Caco-2 (cell line): ENCODE measurements around the gene ANGPTL2. TPM values are rescaled to one million over a fixed set of nuclear protein-coding genes. Genes with fewer than 3 reads are reported as not detected.

Experiments used
- BruUV-seq: library from RNA; stranded (reverse); fragments of 400-500 nt; replicated peaks from 2 replicates; lab custom pipeline; 2021; lab: Mats Ljungman, UMichigan
- CTCF ChIA-PET: fragments of 300-600 bp; sonication (Branson Sonifier 250); formaldehyde crosslinking; loops from one replicate; lab custom pipeline; 2022; ENCODE audit warnings: antibody characterized with exemption; lab: Charles Lee
- POLR2A ChIA-PET: fragments of 300-600 bp; sonication (Branson Sonifier 250); formaldehyde crosslinking; loops from one replicate; lab custom pipeline; 2022; ENCODE audit warnings: antibody characterized with exemption; lab: Charles Lee
- DNase-seq, 2 experiments: peaks; one replicate each; pipeline versions ENCODE4 v3.0.0 to v3.0.0-alpha.2; 2020 to 2022
- H3K27me3 ChIP-seq: replicated peaks from 2 replicates; pipeline ENCODE4 v1.6.0; 2011; ENCODE audit warnings: low read length; ENCODE audit not compliant: control insufficient read depth, insufficient read depth
- H3K36me3 ChIP-seq: 2 replicates; pipeline ENCODE4 v1.5.1; 2011; ENCODE audit warnings: low read length; ENCODE audit not compliant: control insufficient read depth, insufficient read depth
- H3K4me1 ChIP-seq: fragments of 250-450 bp; sonication (Bioruptor Pico); 2 replicates; pipeline ENCODE4 v1.5.1; 2020; ENCODE audit warnings: mild to moderate bottlenecking
- H3K4me3 ChIP-seq: 2 replicates; pipeline ENCODE4 v1.5.1; 2011; ENCODE audit warnings: low read depth, mild to moderate bottlenecking, control low read depth, low read length
- H3K9me3 ChIP-seq: fragments of 250-450 bp; sonication (Bioruptor Pico); 2 replicates; pipeline ENCODE4 v1.5.1; 2020; ENCODE audit warnings: mild to moderate bottlenecking, moderate library complexity
- H3K27ac Mint-ChIP-seq: one replicate; pipeline ENCODE4 v1.8.0; 2022; ENCODE audit warnings: mixed read lengths; ENCODE audit not compliant: unreplicated experiment
- H3K27me3 Mint-ChIP-seq: one replicate; pipeline ENCODE4 v1.8.0; 2022; ENCODE audit warnings: mixed read lengths; ENCODE audit not compliant: insufficient read depth, unreplicated experiment
- H3K36me3 Mint-ChIP-seq: one replicate; pipeline ENCODE4 v1.8.0; 2022; ENCODE audit warnings: mild to moderate bottlenecking, mixed read lengths; ENCODE audit not compliant: insufficient read depth, unreplicated experiment
- H3K4me1 Mint-ChIP-seq: one replicate; pipeline ENCODE4 v1.8.0; 2022; ENCODE audit warnings: low read depth, mixed read lengths; ENCODE audit not compliant: unreplicated experiment
- H3K4me3 Mint-ChIP-seq: one replicate; pipeline ENCODE4 v1.8.0; 2022; ENCODE audit warnings: mild to moderate bottlenecking, moderate library complexity, mixed read lengths; ENCODE audit not compliant: unreplicated experiment
- H3K9me3 Mint-ChIP-seq: one replicate; pipeline ENCODE4 v1.8.0; 2022; ENCODE audit warnings: mixed read lengths; ENCODE audit not compliant: unreplicated experiment
- intact Hi-C: fragments of 100-400 bp; cut with micrococcal nuclease; formaldehyde crosslinking; loops from one replicate; pipeline ENCODE4 v1.10.0; 2022; ENCODE audit not compliant: unreplicated experiment
- total RNA-seq: library from RNA; stranded (reverse); gene quantifications from 2 replicates; pipeline ENCODE4 v1.2.3, GENCODE V29; 2022
- TF ChIP-seq, protein P1 (sequence below), 2 experiments: fragments of 200-600 bp in 1 of 2; IDR thresholded peaks; 1 replicate in 1 of 2; 2 replicates in 1 of 2; pipeline versions ENCODE4 v1.5.1 to v1.8.0; 2011 to 2022; ENCODE audit warnings: antibody characterized with exemption in 1 of 2, control low read depth in 1 of 2, inconsistent platforms in 1 of 2, low read depth in 1 of 2, low read length in 1 of 2, mild to moderate bottlenecking in 1 of 2, moderate library complexity in 1 of 2; ENCODE audit not compliant: insufficient read depth in 1 of 2, severe bottlenecking in 1 of 2, unreplicated experiment in 1 of 2

ANGPTL2 gene
- total RNA-seq, 1 experiment from 2014 or later = not detected

DNA sequence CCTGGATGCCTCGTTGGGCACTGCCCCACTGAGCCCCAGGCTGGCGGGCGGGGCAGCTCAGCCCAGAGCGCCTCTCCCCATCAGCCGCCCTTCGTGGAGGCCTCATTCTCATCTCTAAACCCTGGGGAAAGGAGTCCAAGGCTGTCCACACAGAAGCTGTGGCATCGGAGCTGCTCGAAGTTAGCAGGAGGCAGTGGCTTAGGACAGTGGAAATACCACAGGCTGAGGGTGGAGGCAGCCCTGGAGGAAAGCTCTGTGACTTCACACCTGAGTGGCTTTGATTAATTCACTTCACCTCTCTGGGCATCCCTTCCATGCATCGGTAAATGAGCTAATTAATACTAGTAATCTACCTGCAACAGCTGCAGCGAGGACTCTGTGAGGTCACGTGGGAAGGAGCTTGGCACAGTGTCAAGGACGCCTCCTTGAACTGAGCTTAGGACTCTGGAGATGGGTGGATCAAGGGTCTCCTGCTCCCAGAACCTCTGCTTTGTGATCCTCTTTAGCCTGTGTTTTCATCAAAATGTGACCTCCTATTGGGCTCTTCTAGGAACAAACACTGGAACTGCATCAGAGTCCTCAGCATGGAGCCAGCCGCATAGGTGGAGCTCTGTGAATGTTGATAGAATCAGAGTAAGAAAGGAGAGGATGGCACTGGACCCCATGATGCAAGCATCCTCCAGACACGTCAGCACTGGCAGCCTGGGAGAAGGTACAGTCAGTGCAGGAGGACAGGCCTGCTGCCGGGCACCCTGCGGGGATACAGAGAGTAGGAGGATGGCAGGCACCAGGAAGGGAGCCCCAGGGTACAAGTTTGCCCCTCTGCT lies 842 bp upstream of the ANGPTL2 start:
- Mint-ChIP-seq H3K9me3 (no peaks in the 10 kb centered on the region), H3K27me3 (no peaks in the 10 kb centered on the region), H3K4me3 (no peak overlapping the region), H3K36me3 (peaks cover 14% of the 10 kb centered on the region), H3K27ac (no peak overlapping the region), H3K4me1 (peaks cover 19% of the 10 kb centered on the region)
- Histone ChIP-seq H3K36me3 (no peaks in the 10 kb centered on the region; the same call in 1 of the 2 replicates), H3K4me1 (peaks cover 9% of the 10 kb centered on the region), H3K27me3 (no peaks in the 10 kb centered on the region), H3K4me3 (no peak overlapping the region), H3K9me3 (no peaks in the 10 kb centered on the region)
- no peak for DNase-seq
- BruUV-seq = no TSS peak
- CTCF ChIA-PET = interaction anchor here (1.0 kb wide), 1 partner anchor 184 kb away, joined by 3 read pairs; no protein-coding TSS in a partner anchor
- POLR2A ChIA-PET = no interaction called here
- TF ChIP-seq, protein P1, sequence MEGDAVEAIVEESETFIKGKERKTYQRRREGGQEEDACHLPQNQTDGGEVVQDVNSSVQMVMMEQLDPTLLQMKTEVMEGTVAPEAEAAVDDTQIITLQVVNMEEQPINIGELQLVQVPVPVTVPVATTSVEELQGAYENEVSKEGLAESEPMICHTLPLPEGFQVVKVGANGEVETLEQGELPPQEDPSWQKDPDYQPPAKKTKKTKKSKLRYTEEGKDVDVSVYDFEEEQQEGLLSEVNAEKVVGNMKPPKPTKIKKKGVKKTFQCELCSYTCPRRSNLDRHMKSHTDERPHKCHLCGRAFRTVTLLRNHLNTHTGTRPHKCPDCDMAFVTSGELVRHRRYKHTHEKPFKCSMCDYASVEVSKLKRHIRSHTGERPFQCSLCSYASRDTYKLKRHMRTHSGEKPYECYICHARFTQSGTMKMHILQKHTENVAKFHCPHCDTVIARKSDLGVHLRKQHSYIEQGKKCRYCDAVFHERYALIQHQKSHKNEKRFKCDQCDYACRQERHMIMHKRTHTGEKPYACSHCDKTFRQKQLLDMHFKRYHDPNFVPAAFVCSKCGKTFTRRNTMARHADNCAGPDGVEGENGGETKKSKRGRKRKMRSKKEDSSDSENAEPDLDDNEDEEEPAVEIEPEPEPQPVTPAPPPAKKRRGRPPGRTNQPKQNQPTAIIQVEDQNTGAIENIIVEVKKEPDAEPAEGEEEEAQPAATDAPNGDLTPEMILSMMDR (IDR thresholded peaks at IDR 0.05; ENCODE audit: insufficient read depth in 1 of 2, low read depth in 1 of 2, low read length in 1 of 2, severe bottlenecking in 1 of 2, unreplicated experiment in 1 of 2) = no peak
- intact Hi-C loops = loop anchor here (5.0 kb wide), 1 partner anchor 421 kb away; no protein-coding TSS in a partner anchor

DNA sequence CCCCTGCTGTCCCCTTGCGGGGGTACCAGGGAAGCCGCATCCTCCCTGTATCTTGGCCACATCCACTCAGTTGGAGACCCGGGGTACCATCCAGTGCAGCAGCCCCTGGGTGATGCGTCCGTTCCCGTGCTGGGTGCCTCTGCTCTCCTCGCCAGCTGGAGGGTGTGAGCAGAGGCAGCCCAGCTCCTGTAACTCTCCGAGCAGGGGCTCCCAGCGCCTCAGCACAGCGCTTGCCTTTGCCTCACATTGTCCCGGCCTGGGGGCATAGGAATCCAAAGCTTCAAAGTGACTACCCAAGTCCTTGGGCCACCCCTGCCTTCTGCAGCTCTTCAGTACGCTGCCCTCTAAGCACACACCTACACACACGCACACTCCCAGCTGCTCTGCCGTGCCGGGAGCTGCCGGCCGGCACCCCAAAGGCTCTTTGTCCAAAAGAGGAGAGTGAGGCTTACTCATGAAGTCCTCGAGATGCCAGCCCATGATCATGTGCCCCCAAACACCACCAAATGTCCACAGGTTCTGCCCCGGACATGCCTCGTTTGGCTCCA lies 733 bp downstream of the ANGPTL2 start:
- Histone ChIP-seq H3K36me3 (no peaks in the 10 kb centered on the region; the same call in 1 of the 2 replicates), H3K9me3 (no peaks in the 10 kb centered on the region), H3K27me3 (no peaks in the 10 kb centered on the region), H3K4me3 (no peak overlapping the region), H3K4me1 (peaks cover 7% of the 10 kb centered on the region; the same call in 1 of the 2 replicates)
- TF ChIP-seq, protein P1 (IDR thresholded peaks at IDR 0.05; ENCODE audit: insufficient read depth in 1 of 2, low read depth in 1 of 2, low read length in 1 of 2, severe bottlenecking in 1 of 2, unreplicated experiment in 1 of 2) = no peak
- BruUV-seq = no TSS peak
- H3K4me3 Mint-ChIP-seq = no peak overlapping the region
- ChIA-PET POLR2A (no interaction called here), CTCF (no interaction called here)
- intact Hi-C loops = loop anchor here (5.0 kb wide), 1 partner anchor 419 kb away; no protein-coding TSS in a partner anchor
- peaks cover 9% of the 10 kb centered on the region for H3K36me3 Mint-ChIP-seq
- no peaks in the 10 kb centered on the region for H3K9me3 Mint-ChIP-seq
- DNase-seq = no peak
- H3K4me1 Mint-ChIP-seq = peaks cover 15% of the 10 kb centered on the region
- H3K27me3 Mint-ChIP-seq = no peaks in the 10 kb centered on the region
- H3K27ac Mint-ChIP-seq = peak overlapping the region; percentile 49

GRCh38 chr9:127119320-127119709 lies 3.1 kb downstream of the ANGPTL2 start:
- Mint-ChIP-seq H3K27me3 (no peaks in the 10 kb centered on the region), H3K4me1 (peaks cover 14% of the 10 kb centered on the region), H3K4me3 (no peak overlapping the region), H3K36me3 (peaks cover 9% of the 10 kb centered on the region), H3K27ac (no peak overlapping the region), H3K9me3 (no peaks in the 10 kb centered on the region)
- peaks cover 1% of the 10 kb centered on the region; the same call in 1 of the 2 replicates for H3K36me3 ChIP-seq
- ChIA-PET CTCF (no interaction called here), POLR2A (no interaction called here)
- peaks cover 7% of the 10 kb centered on the region; the same call in 1 of the 2 replicates for H3K4me1 ChIP-seq
- TF ChIP-seq, protein P1 (IDR thresholded peaks at IDR 0.05; ENCODE audit: insufficient read depth in 1 of 2, low read depth in 1 of 2, low read length in 1 of 2, severe bottlenecking in 1 of 2, unreplicated experiment in 1 of 2) = no peak
- no peak overlapping the region for H3K4me3 ChIP-seq
- no TSS peak for BruUV-seq
- no peaks in the 10 kb centered on the region for H3K9me3 ChIP-seq
- H3K27me3 ChIP-seq = no peaks in the 10 kb centered on the region
- intact Hi-C loops = no loop called here
- DNase-seq = no peak
